ENCODE data around the gene KRTAP13-1. TPM values are rescaled to one million over a fixed set of nuclear protein-coding genes. Genes with fewer than 3 reads are reported as not detected.

The KRTAP13-1 gene
- total RNA-seq, 1 experiment from 2014 or later = not detected

Small RNA genes within 50 kb of the gene (small RNA-seq; reads per million reads assigned to genes)
- not detected for gene KRTAP23-1
- gene MIR4327 = not detected

Other genes starting within 250 kb of the KRTAP13-1 start
- not detected in 2 replicates for gene CLDN17, start 229.2 kb upstream of the KRTAP13-1 start, total RNA-seq (2014; rRNA removed; shearing (Covaris generic))
- not detected in 2 replicates for gene CLDN8, start 179.9 kb upstream of the KRTAP13-1 start, total RNA-seq (2014; rRNA removed; shearing (Covaris generic))
- not detected in 2 replicates for gene KRTAP24-1, start 113.1 kb upstream of the KRTAP13-1 start, total RNA-seq (2014; rRNA removed; shearing (Covaris generic))
- not detected in 2 replicates for gene KRTAP25-1, start 106.5 kb upstream of the KRTAP13-1 start, total RNA-seq (2014; rRNA removed; shearing (Covaris generic))
- gene KRTAP26-1, start 75.7 kb upstream of the KRTAP13-1 start, total RNA-seq (2014; rRNA removed; shearing (Covaris generic)) = not detected in 2 replicates
- not detected in 2 replicates for gene KRTAP27-1, start 58.3 kb upstream of the KRTAP13-1 start, total RNA-seq (2014; rRNA removed; shearing (Covaris generic))
- gene KRTAP23-1, start 47.4 kb upstream of the KRTAP13-1 start, total RNA-seq (2014; rRNA removed; shearing (Covaris generic)) = not detected in 2 replicates
- not detected in 2 replicates for gene KRTAP13-2, start 23.8 kb upstream of the KRTAP13-1 start, total RNA-seq (2014; rRNA removed; shearing (Covaris generic))
- not detected in 2 replicates for gene KRTAP13-3, start 29.9 kb downstream of the KRTAP13-1 start, total RNA-seq (2014; rRNA removed; shearing (Covaris generic))
- not detected in 2 replicates for gene KRTAP13-4, start 34.2 kb downstream of the KRTAP13-1 start, total RNA-seq (2014; rRNA removed; shearing (Covaris generic))
- gene KRTAP15-1, start 44.2 kb downstream of the KRTAP13-1 start, total RNA-seq (2014; rRNA removed; shearing (Covaris generic)) = not detected in 2 replicates
- gene KRTAP19-1, start 84.3 kb downstream of the KRTAP13-1 start, total RNA-seq (2014; rRNA removed; shearing (Covaris generic)) = not detected in 2 replicates
- not detected in 2 replicates for gene KRTAP19-2, start 91.4 kb downstream of the KRTAP13-1 start, total RNA-seq (2014; rRNA removed; shearing (Covaris generic))
- not detected in 2 replicates for gene KRTAP19-3, start 96.0 kb downstream of the KRTAP13-1 start, total RNA-seq (2014; rRNA removed; shearing (Covaris generic))
- gene KRTAP19-4, start 101.1 kb downstream of the KRTAP13-1 start, total RNA-seq (2014; rRNA removed; shearing (Covaris generic)) = not detected in 2 replicates
- gene KRTAP19-5, start 106.1 kb downstream of the KRTAP13-1 start, total RNA-seq (2014; rRNA removed; shearing (Covaris generic)) = not detected in 2 replicates
- not detected in 2 replicates for gene KRTAP19-6, start 145.8 kb downstream of the KRTAP13-1 start, total RNA-seq (2014; rRNA removed; shearing (Covaris generic))
- not detected in 2 replicates for gene KRTAP19-7, start 165.3 kb downstream of the KRTAP13-1 start, total RNA-seq (2014; rRNA removed; shearing (Covaris generic))
- gene KRTAP22-2, start 194.4 kb downstream of the KRTAP13-1 start, total RNA-seq (2014; rRNA removed; shearing (Covaris generic)) = not detected in 2 replicates
- not detected in 2 replicates for gene KRTAP6-3, start 196.4 kb downstream of the KRTAP13-1 start, total RNA-seq (2014; rRNA removed; shearing (Covaris generic))
- gene KRTAP6-2, start 202.9 kb downstream of the KRTAP13-1 start, total RNA-seq (2014; rRNA removed; shearing (Covaris generic)) = not detected in 2 replicates
- gene KRTAP22-1, start 205.1 kb downstream of the KRTAP13-1 start, total RNA-seq (2014; rRNA removed; shearing (Covaris generic)) = not detected in 2 replicates
- gene KRTAP6-1, start 217.9 kb downstream of the KRTAP13-1 start, total RNA-seq (2014; rRNA removed; shearing (Covaris generic)) = not detected in 2 replicates
- gene KRTAP20-1, start 220.4 kb downstream of the KRTAP13-1 start, total RNA-seq (2014; rRNA removed; shearing (Covaris generic)) = not detected in 2 replicates
- not detected in 2 replicates for gene KRTAP20-4, start 224.6 kb downstream of the KRTAP13-1 start, total RNA-seq (2014; rRNA removed; shearing (Covaris generic))
- gene KRTAP20-2, start 239.2 kb downstream of the KRTAP13-1 start, total RNA-seq (2014; rRNA removed; shearing (Covaris generic)) = not detected in 2 replicates
- not detected in 2 replicates for gene KRTAP20-3, start 246.8 kb downstream of the KRTAP13-1 start, total RNA-seq (2014; rRNA removed; shearing (Covaris generic))